Measurements from ENCODE around the gene REEP2.

Gene REEP2

DNA sequence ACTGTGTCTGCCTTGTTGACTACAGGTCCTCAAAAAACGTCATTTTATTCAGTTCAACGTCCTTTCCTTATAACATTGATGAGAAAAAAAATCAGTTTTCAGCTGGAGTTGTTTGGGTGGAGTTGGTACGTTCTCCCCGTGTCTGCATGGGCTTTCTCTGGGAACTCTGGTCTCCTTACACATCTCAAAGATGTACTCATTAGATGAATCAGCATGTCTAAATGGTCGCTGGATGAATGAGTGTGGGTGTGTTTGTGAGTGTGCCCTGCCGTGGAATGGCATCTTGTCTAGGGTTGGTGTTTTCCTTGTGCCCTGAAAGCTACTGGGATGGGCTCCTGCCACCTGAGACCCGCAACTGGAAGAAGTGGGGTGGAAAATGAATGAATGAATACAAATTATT, 56.5 kb downstream of the REEP2 start:
- no peak for DNase-seq (ENCODE audit: low read depth in 1 of 2, low spot score in 1 of 2)
